Mucosa of stomach (tissue), 1 donor: ENCODE results near the gene ZSWIM4.

Experiments
- H3K27me3 ChIP-seq: one replicate; pipeline ENCODE4 v1.7.0; 2013; ENCODE audit warnings: mild to moderate bottlenecking, low read length; ENCODE audit not compliant: control insufficient read depth, insufficient read depth
- H3K36me3 ChIP-seq: one replicate; pipeline ENCODE4 v1.7.0; 2013; ENCODE audit warnings: low read length; ENCODE audit not compliant: control insufficient read depth, insufficient read depth
- H3K4me1 ChIP-seq: one replicate; pipeline ENCODE4 v1.7.0; 2013; ENCODE audit warnings: mild to moderate bottlenecking, low read length; ENCODE audit not compliant: control insufficient read depth, insufficient read depth
- H3K4me3 ChIP-seq: one replicate; pipeline ENCODE4 v1.7.0; 2013; ENCODE audit warnings: low read length
- H3K9ac ChIP-seq: one replicate; pipeline ENCODE4 v1.7.0; 2013; ENCODE audit warnings: mild to moderate bottlenecking, low read length, moderate library complexity
- H3K9me3 ChIP-seq: one replicate; pipeline ENCODE4 v1.7.0; 2013; ENCODE audit warnings: mild to moderate bottlenecking, low read length, moderate library complexity; ENCODE audit not compliant: control insufficient read depth
- donor health status: Pancreatic carcinoma.

The ZSWIM4 gene

DNA sequence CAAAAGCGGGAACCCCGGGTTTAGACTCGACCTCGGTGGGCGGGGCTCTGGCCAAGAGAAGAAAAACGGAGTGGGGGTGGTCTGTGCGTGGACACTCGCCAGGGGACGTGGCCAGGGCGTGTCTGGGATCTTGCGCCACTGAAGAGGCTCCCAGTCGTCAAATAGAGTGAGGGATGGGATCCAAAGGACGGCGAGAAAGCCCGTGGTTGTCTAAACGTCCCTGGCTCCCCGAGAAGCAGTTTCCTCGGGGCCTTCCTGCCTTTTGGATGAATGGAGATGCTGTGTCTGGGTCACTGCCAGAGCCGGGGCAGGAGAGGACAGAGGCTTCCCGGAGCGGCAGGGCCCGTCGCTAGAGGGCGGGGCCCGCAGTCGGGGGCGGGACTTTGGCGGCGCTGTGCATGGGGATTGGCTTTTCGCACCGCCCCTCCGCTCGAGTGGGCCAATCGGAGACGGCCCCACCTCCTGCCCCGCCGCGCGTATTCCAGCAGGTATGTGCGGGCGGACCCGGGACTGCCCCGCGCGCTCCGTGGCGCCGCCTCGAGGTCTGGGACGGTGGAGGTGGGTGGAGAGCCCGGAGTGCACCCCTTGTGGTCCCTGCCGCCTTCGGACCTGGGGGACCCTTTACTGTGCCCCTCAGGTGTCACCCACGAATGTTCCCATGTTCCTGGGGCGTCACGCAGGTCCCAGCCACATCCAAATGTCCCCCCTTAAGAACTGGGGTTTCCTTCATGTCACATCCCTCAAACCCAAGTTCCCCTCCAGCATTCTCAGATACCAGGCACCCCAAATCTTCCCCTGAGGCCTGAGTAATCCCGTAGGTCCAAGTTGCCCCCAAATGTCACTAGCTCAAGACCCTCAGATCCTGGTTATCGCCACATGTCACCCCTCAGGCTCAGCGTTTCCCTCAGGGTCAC is 38.3 kb downstream of the ZSWIM4 start:
- H3K27me3 ChIP-seq = no peaks in the 10 kb centered on the region
- H3K4me3 ChIP-seq = peak overlapping the region; percentile 27
- peaks cover 6% of the 10 kb centered on the region for H3K36me3 ChIP-seq
- H3K9me3 ChIP-seq = no peaks in the 10 kb centered on the region
- H3K9ac ChIP-seq = peak overlapping the region; percentile 60
- peaks cover 37% of the 10 kb centered on the region for H3K4me1 ChIP-seq

DNA sequence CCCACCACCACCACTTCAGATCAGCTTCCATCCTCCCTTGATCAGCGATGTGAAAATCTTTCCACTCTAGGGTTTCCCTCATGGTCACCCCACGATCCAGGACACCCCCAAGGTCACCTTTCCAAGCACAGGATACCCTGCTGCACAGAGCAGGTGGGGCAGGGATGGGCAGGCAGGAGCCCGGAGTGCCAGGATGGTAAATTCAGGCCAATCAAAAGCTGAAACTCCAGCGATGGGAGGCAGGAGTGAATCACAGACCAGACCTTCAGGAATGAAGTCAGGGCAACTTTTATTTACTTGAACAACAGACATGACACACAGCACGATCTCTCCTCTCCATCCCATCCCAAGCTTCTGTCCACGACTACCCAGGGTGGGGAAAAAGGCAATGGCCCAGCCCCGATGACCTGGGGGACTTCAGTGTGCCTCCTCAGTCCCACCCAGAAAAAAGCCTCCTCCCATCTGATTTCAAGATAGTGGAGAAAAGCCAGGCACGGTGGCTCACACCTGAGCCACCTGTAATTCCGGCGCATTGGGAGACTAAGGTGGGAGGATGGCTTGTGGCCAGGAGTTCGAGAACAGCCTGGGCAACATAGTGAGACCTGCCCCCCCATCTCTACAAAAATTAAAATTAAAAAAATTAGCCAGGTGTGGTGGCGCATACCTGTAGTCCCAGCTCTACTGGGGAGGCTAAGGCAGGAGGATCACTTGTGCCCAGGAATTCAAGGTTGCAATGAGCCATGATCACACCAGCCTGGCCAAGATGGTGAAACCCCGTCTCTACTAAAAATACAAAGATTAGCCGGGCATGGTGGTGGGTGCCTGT is 39.2 kb downstream of the ZSWIM4 start:
- Histone ChIP-seq H3K4me3 (no peak overlapping the region), H3K36me3 (peaks cover 6% of the 10 kb centered on the region), H3K27me3 (no peaks in the 10 kb centered on the region), H3K4me1 (peaks cover 46% of the 10 kb centered on the region), H3K9ac (peak overlapping the region; percentile 60), H3K9me3 (no peaks in the 10 kb centered on the region)

DNA sequence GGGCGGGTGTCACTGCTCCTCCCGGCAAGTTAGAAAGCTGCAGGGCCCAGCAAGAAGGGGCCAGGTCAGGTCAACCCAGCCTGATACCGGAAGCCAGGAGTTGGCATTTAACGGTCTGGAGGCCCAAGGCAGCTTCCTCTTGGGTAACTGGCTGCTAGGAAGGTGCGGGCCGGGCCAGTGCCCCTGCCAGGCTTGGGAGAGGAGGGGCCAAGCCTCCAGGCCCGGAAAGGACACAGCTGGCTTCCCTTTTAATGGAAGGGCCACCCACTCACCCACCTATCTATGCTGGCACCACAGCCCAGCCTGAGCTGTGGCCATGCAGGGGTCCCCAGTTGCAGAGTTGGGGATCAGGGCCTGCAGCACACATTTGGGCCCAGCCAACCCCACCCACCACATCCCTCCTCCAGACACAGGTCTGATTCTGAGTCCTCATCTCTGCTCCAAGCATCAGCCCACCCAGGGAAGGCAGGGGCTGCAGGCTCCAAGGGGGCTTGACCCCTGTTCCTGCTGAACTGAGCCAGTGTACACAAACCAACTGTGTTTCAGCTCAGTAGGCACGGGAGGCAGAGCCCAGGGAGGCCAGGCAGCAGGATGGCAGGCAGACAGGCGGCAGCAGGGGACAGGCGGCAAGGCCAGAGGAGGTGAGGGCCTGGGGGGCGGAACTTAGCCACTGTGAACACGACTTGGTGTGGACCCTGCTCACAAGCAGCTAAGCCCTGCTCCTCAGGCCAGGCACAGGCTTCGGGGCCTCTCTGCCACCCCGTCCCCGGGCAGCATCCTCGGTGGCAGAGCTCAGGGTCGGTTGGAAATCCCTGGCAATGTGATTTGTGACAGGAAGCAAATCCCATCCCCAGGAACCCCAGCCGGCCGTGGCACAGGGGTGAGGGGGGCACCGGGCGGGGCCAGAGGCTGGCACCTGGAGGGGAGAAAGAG is 40.8 kb downstream of the ZSWIM4 start:
- no peaks in the 10 kb centered on the region for H3K9me3 ChIP-seq
- H3K36me3 ChIP-seq = peaks cover 6% of the 10 kb centered on the region
- H3K4me1 ChIP-seq = peaks cover 60% of the 10 kb centered on the region
- H3K4me3 ChIP-seq = no peak overlapping the region
- H3K27me3 ChIP-seq = no peaks in the 10 kb centered on the region
- peak overlapping the region; percentile 39 for H3K9ac ChIP-seq

DNA sequence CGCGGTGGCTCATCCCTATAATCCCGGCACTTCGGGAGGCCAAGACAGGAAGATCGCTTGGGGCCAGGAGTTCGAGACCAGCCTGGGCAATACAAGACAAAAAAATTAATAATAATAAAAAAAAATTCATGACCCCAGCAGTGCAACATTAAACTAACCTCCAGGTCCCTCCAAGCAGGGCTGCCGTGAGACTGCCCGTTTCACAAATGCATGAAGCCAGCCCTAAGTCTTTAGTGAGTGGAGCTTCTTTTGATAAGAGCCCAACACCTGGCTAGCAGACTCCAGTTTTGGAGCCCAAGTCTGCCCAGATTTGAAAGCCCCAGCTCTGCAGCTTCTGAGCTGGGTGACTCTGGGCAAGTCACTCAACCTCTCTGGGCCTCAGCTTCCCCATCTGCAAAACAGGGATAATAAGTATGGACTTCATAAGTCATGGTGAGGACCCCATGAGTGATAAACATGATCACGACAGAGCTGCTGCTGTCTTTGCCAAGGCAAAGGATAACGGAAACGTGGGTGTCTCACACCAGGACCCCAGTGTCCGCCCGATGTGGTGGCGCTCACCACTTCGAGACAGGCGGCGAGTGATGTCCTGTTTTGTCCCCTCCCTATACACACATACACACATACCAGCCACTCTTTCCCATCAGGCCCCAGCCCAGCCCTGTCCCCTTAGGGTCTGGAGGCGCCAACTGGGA is 43.3 kb downstream of the ZSWIM4 start:
- peaks cover 6% of the 10 kb centered on the region for H3K36me3 ChIP-seq
- peaks cover 63% of the 10 kb centered on the region for H3K4me1 ChIP-seq
- H3K4me3 ChIP-seq = peak overlapping the region; percentile 80
- H3K9me3 ChIP-seq = no peaks in the 10 kb centered on the region
- no peaks in the 10 kb centered on the region for H3K27me3 ChIP-seq
- peak overlapping the region; percentile 99 for H3K9ac ChIP-seq

DNA sequence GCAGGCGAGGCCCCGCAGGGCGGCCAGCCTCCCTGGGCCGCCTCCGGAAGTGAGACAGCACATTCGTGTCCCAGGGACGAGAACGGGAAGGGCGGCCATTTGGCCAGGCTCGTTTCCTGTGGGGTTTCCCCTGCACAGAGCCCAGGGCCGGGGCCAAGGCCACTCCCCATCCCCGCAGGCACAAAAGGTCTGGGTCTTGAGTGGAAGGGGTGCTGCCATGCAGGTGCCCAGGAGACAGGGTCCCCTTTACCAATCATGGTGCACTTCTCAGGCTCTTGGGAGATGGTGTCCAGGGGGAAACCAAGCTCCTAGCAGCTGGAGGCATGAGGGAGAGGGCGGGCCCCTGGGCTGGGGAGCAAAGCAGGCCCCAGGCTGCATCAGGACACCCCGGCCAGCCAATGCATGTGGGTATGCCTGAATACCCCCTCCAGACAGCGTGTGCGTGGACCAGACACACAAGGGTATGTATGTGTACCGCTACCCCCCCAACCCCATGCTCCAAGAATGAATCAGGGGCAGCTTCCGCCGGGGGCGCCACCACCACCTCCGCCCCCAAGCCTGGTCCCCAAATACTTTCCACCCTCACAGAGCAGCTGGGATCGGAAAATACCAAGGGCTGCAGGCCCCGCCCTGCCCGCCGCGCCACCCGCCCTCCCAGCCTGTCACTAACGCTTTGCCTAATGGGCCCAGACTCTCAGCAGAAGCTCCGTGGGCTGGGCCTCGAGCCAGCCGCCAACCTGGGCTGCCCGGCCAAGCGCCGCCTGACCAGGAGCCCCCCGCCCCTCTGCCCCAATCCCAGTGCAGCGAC is 44.1 kb downstream of the ZSWIM4 start:
- Histone ChIP-seq H3K4me1 (peaks cover 63% of the 10 kb centered on the region), H3K4me3 (peak overlapping the region; percentile 80)

DNA sequence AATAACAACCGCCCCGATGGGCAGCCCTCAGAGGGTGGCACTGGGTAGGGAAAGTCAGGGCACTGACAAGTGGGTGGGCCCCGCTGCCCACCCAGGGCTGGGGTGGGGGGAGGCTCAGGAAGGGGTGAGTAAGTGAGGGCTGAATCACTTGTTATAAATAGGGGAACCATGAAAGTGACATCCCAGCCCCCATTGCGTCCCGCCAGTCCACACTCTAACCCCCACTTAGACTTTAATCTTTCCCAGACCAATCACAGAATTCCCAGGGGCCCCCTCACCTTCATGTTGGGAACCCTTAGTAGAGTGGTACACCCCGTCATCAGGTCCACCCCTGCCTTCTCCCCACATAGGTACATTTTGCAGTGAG is 44.7 kb downstream of the ZSWIM4 start:
- peaks cover 6% of the 10 kb centered on the region for H3K36me3 ChIP-seq
- peak overlapping the region; percentile 80 for H3K4me3 ChIP-seq
- H3K4me1 ChIP-seq = peaks cover 69% of the 10 kb centered on the region
- H3K27me3 ChIP-seq = no peaks in the 10 kb centered on the region
- peak overlapping the region; percentile 99 for H3K9ac ChIP-seq
- no peaks in the 10 kb centered on the region for H3K9me3 ChIP-seq

More for the DNA sequence above, 44.1 kb downstream of the ZSWIM4 start:
- Histone ChIP-seq H3K9me3 (no peaks in the 10 kb centered on the region), H3K9ac (peak overlapping the region; percentile 99), H3K27me3 (no peaks in the 10 kb centered on the region), H3K36me3 (peaks cover 6% of the 10 kb centered on the region)

DNA sequence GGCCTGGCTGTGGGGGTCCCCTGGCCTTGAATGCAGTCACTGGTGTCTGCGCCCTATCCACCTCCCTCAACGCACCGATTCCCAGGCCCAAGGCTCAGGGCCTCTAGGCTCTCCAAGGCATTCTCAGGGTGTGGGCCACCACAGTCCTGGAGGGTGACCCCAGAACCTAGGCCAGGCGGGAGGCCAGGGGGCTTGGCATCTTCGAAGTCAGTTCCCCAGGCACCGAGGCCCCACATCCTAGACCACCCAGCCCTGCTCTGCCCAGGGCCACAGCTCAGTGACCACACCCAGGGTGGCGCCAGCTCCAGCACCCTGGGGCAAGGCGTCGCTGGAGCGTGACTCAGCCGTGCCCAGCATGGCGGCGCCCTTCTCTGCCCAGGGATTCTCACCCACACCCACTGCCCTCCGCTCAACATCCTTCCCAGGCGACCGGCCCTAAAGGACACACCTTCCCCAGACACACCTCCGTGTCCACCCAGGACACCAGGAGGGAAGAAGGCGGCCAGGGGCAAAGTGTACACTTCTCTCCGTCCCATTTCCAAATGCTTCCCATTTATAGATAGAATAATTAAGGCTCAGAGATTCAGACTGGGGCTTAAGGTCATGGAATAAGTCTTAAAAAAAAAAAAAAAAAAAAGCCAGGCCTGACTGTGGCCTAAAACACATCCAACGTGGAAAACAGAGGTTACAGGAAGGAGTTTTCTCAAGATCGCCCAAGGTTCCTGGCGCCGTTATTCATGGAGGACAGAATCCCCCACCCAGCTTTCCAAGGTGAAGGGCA is 45.3 kb downstream of the ZSWIM4 start:
- Histone ChIP-seq H3K4me3 (peak overlapping the region; percentile 80), H3K36me3 (peaks cover 6% of the 10 kb centered on the region), H3K9me3 (no peaks in the 10 kb centered on the region), H3K4me1 (peaks cover 73% of the 10 kb centered on the region), H3K27me3 (no peaks in the 10 kb centered on the region), H3K9ac (peak overlapping the region; percentile 99)

DNA sequence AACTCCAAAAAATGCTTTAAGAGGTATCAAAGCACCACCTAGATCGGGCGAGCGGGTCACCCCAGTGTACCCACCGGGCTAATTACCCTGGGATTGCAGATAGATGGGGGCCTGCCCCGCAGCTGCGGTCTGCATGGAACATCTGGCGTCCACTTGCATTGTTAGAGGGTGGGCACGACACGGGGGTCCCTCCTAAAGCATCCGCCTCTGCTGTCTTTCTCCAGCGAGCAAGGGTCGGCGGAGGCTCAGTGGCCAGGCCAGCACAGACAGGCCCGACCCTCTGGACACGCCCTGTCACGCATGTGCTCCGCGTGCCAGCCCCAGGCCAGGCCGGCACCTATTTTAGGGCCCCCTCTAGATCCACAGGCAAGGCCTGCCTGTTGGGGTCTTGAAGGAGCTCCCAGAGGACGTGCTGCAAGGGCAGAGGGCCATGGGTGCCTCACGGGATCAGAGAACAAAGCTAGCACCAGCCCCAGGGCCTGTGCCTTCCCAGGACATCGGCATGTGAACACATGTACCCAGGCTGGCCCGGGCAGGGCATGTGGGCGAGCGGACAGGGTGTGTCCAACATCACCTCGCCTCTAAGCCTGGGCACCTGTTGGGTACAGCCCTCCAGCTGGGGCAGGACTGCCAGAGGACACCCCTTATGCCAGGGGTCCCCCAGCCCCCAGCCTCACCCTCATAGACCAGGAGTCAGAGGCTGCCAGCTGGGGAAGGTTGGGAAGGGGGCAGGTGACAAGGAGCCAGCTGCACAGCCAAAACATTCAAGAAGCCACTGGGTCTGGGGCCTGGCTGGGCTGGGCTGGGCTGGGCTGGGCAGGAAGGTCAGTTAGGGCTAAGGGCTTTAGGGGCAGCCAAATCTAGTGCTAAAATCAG is 46.1 kb downstream of the ZSWIM4 start:
- Histone ChIP-seq H3K9ac (peak overlapping the region; percentile 99), H3K4me3 (peak overlapping the region; percentile 51), H3K27me3 (no peaks in the 10 kb centered on the region), H3K36me3 (no peaks in the 10 kb centered on the region), H3K4me1 (peaks cover 72% of the 10 kb centered on the region), H3K9me3 (no peaks in the 10 kb centered on the region)

DNA sequence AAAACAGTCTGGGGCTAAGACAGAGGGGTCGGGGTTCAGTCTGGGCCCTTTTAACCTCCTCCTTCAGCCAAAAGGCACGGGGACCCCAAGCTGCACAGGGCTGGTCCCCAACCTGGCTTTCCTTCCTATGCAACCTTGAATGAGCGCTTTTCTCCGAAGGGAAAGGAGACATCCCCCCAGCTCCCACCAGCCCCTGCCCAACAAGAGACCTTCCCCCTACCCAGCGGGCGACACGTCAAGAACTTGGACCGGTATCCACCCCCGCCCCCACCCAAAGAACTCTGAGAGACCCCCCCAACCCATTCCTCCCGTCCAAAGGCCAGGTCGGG is 46.7 kb downstream of the ZSWIM4 start:
- Histone ChIP-seq H3K9ac (peak overlapping the region; percentile 99), H3K4me1 (peaks cover 73% of the 10 kb centered on the region), H3K4me3 (peak overlapping the region; percentile 51), H3K9me3 (no peaks in the 10 kb centered on the region), H3K36me3 (no peaks in the 10 kb centered on the region), H3K27me3 (no peaks in the 10 kb centered on the region)
